GM21723 (cell line): ENCODE results near the gene FUS.

Experiments used
- ATAC-seq: cut with Tn5 transposase; IDR thresholded peaks from one replicate; pipeline ENCODE4 v1.9.1; 2021; ENCODE audit warnings: mild to moderate bottlenecking, moderate library complexity; ENCODE audit not compliant: unreplicated experiment

Gene FUS

DNA sequence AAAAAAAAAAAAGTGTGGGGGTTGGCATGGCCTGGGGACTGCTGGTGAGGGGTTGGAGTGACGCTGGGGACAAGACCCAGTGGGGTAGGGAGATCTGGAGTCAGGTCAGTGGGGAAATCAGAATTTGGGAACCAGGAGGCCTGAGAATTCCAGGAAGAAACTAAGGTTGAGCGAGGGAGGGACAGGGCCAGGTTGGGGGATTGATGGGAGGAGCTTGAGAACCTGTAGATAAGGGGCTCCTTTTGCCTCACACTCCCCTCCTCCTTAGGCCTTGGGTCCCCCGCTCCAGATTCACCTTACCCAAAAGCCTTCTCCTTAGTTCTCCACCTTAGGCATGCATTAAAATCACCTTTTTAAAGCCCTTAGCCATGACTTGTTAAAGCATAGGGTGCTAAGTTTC is 45.3 kb downstream of the FUS start:
- no peak for ATAC-seq

DNA sequence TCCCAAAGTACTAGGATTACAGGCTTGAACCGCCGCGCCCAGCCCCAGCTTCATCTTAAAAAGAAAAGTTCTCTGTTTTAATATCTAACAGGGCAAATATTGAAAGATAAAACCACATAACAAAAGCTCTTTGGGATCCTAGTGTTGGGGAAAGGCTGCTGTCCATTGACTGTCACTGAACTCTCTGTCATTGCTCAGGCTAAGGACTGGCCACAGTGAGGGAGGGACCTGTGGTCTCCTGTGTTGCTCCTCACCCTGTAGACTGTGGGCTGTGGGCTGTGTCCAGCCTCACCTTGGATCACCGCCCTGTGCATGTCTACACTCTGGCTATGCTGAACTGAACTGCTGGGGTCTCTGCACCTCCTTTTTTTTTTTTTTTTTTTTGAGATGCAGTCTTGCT is 48.3 kb downstream of the FUS start:
- ATAC-seq = no peak

DNA sequence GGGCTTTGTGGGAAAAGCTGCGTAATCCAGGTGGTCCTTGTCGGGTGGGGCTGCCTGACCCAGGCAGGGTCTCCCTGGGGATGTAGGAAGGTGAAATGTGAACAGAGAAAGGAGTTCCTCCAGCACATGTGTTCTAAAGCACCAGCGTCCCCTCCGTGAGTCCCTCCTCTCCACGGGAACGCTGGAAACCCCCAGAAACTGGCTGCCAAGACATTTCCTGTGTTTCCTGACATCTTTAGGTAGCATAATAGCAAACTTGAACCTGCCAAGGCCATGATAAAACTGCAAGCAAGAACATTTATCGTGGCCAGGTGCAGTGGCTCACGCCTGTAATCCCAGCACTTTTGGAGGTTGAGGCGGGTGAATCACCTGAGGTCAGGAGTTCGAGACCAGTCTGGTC is 49.6 kb downstream of the FUS start:
- ATAC-seq = no peak

DNA sequence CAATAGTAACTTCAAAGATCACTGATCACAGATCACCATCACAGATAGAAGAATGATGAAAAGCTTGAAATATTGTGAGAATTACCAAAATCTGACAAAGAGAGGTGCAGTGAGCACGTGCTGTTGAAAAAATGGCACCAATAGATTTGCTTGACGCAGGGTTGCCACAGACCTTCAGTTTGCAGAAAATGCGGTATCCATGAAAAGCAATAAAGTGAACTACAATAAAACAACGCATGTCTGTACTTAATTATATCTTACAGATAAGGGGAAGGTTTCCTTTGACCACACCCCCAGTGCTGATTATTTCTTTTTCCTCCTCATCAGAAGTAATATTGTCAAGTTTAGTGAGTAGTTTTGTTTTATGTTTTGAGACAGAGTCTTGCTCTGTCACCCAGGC is 58.1 kb downstream of the FUS start:
- ATAC-seq = no peak
